OCI-LY3 (cell line): ENCODE data around the gene FAT1.

ENCODE experiments used
- EZH2phosphoT487 ChIP-seq: fragments of 200-600 bp; shearing (Covaris generic); IDR thresholded peaks from 2 replicates; pipeline ENCODE4 v1.6.1; 2018; ENCODE audit warnings: antibody characterized with exemption, mixed run types, low read depth
- TF ChIP-seq, protein P1 (sequence below): fragments of 200-600, 300-600 bp; sonication (generic); IDR thresholded peaks from 2 replicates; pipeline ENCODE4 v1.5.1; 2014; ENCODE audit warnings: antibody characterized with exemption, low read length, low read depth

DNA sequence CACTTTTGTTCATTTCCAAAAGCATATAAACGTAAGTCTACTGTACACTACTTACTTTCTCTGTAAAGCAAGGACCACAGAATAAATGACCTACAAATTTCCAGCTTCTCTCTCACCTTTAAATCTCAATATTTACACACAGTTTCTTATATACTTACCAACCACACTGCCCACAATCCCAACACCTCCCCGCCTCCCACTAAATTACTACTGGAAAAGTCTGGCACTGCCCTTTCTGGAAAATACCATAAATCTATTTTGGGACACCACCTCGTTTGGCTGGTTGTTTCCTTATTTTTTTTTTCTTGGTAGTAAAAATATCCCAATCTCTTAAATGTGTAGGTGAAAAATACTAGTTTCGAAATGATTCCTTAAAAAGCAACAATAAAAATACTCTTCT lies 19.6 kb downstream of the FAT1 start:
- TF ChIP-seq, protein P1, sequence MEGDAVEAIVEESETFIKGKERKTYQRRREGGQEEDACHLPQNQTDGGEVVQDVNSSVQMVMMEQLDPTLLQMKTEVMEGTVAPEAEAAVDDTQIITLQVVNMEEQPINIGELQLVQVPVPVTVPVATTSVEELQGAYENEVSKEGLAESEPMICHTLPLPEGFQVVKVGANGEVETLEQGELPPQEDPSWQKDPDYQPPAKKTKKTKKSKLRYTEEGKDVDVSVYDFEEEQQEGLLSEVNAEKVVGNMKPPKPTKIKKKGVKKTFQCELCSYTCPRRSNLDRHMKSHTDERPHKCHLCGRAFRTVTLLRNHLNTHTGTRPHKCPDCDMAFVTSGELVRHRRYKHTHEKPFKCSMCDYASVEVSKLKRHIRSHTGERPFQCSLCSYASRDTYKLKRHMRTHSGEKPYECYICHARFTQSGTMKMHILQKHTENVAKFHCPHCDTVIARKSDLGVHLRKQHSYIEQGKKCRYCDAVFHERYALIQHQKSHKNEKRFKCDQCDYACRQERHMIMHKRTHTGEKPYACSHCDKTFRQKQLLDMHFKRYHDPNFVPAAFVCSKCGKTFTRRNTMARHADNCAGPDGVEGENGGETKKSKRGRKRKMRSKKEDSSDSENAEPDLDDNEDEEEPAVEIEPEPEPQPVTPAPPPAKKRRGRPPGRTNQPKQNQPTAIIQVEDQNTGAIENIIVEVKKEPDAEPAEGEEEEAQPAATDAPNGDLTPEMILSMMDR = no peak
- no peak for TF ChIP-seq EZH2phosphoT487
